GM18508 (cell line): ENCODE results near the gene ATXN7.
A peak's percentile ranks its signal among the peaks of the same experiment; 100 is the strongest.

Source experiments
- ATAC-seq: cut with Tn5 transposase; IDR thresholded peaks from one replicate; pipeline ENCODE4 v1.9.1; 2021; ENCODE audit warnings: moderate number of reproducible peaks; ENCODE audit not compliant: insufficient read depth, unreplicated experiment

The ATXN7 gene

DNA sequence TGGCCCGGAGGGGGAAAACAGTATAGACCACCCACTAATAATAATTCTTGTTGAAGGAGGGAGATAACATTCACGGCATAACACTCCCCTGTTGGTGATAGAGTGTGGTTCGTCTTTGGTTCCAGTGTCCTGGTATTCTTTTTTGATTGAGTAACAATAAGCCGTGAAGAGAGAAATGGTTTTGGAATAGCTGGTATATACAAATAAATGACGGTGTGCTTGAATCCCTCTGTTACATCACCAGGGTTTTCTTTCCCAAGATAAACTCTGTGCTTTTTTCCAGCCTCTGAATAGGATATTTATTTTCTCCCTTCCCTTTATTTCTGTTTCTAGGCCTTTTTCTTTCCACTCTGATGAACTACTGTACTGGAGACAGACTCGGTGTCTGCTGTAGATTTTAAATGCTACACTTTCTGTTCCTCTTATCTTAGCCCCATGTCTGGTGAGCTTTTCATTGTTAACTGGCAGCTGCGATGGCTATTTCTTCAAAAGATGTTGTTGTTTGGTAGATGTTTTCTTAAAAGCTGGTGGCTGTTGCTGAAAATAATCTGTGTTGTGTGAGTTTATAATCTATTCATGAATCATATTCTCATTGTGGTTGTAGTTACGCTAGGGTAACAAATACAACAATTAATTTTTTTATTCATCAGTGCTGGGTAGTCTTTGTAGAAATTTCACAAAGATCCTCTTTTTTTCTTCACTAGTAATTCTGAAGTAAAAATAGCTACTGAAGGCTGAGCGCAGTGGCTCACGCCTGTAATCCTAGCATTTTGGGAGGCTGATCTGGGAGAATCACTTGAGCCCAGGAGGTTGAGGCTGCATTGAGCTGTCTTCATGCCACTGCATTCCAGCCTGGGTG lies 64.0 kb downstream of the ATXN7 start:
- ATAC-seq = peak; percentile 71

DNA sequence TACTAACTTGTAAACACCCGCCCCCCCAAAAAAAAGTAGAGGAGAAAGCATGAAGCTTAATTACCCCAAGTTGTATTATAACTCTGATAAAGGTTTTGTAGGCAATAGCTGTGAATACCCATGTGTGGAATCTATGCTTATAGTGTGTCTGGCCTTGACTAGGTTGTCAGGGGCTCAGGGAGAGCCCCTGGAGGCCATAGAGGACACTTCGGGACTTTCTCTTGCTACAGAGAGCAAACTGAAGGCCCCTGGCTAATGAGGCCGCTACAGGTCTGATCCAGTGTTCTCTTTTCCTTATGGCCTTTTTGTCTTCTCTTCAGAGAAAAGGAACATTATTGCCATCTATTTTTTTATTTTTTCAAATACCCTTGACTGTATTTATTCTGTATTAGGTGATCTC lies 67.6 kb downstream of the ATXN7 start:
- no peak for ATAC-seq

- no peak for ATAC-seq
Observed at GRCh38 chr3:63932509-63933212, 69.0 kb downstream of the ATXN7 start.

- ATAC-seq = peak; percentile 48
Observed at GRCh38 chr3:63933459-63933858, 69.8 kb downstream of the ATXN7 start.

DNA sequence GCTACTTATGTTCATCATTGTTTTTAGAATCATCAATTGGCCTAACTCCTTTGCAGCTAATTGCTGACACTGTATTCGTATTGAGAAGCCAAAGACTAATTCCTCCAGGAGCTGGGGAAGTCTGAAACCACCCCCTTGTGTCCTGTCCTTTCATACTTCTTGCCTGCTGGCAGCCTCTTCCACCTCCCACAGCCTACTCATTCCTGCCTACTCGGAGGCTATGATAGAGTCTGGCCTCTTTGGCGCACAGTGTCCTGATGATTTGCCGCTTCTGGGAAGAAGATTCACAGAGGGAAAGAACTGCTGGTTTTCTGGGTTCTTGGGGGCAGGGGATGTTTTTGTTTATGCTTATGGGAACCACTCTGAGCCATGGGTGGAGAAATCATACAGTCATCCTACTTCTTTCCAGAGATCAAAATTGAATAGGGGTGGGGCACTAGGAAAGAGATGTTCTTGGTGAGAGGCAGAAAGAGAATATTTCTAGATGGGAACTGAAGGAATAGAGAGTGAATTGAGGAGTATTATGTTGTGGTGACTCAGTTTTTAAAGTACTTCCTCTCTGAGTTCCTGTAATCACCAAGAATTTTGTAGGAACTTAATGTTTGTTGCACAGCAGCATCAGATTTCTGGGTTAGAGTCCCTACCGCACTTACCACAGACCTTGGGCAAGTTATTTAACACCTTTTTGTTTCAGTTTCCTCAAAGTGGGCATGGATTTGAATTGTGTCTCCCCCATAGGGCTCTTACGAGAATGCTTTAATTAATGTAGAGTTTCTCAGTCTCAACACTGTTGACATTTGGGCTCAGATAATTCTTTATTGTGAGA lies 70.6 kb downstream of the ATXN7 start:
- ATAC-seq = peak; percentile 32

DNA sequence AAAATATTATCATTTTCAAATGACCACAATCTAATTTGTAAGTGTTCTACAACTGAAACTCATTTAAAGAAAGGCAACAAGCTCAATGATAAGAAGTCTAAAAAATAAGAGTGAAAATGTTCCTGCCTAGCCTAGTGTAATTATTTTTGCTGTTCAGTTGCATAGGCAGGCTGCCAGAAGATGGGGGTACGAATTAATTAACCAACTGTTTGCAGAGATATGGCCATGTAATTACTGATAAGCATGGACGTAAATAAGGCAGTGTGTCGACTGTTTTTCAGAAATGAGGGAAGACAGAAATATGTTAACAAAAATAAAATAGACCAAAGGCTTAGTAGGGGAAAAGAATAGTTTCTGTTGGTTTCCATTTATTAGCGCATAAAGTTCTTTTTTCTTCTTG lies 73.3 kb downstream of the ATXN7 start:
- no peak for ATAC-seq

DNA sequence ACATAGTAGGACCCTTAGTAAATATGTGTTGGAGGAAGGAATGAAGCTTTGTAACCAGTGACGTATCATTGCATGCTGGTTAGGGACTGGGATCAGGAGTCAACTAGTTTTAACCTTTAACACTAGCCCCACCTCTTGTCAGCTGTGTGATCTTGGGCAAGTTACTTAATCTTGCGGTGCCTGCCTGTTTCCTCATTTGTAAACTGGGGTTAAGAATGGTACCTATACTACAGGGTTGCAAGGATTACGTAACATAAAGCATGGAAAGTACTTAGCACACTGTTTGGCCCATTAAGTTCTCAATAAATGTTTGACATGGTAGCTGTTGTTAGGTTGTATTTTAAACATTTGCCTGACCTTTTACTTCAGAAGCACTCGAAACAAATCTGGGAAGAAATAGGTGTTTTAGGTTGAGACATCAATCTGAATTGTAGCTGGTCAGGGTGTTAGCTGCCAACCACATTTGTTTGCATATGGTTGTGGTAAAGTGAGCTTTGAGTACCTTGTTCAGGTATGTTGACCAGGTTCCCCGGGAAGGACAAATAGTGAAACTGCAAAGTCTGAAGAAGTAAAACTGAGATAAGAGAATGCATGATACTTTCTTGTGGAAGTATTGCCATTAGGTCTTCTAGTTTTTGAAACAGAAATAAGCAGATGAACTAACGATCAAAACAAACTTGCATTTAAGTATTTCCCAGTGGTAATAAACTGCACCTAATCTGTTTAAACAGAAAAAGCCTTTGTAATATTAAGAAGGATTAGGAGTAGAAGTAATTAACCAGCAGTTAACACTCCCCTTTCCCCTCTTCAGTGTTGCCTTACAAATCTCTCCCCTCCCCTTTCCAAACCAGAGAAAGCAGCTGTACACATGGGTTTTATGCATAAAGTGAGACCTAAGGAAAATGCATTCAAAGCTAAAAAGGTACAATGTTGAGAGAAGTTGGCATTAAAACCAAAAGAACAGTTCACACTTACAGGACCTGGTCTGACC lies 74.3 kb downstream of the ATXN7 start:
- ATAC-seq = peak; percentile 51

- ATAC-seq = no peak
Observed at GRCh38 chr3:63940389-63940757, 76.7 kb downstream of the ATXN7 start.

- ATAC-seq = no peak
Observed at GRCh38 chr3:63942528-63942927, 78.9 kb downstream of the ATXN7 start.

DNA sequence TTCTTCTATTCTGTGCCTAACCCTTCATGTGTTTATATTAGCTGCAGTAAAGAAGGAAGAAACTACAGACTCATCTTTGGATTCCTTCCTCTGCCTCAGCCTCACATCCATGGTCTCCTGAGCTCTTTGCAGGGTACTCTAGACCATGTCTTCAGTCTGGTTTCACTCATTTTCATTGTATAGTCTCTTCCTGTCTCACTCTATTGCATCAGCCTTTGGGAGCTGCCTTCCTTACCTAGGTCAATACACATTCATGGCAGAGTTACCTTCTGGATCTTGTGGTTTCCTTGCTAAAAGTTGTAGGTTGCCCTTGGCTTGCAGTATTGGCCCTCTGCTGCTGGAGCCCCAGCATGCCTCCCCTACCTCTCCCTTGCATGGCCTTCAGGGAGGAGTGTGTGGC lies 80.0 kb downstream of the ATXN7 start:
- no peak for ATAC-seq

DNA sequence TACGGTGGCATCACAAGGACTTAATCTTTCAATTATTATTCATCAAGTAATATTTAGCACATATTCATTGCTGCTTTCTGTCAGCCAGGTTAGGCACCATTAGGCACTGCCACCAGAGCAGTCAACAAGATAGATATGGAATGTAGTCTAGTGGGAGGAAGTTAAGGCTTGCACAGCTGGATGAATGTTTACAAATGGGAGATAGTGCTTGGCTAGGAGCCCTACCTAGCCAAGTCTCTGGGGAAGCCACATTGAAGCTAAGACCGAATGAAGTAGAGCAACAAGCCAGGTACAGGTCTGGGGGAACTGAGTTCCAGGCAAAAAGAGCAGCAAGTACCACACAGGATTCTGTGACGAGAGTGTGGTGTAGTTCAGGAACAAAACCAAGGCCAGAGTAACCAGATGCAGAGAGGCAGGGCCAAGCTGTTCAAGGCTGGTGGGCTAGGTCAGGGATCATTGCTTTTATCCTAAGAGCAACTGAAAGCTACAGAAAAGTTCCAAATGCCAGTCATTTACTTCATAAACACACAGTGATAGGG lies 82.0 kb downstream of the ATXN7 start:
- no peak for ATAC-seq

DNA sequence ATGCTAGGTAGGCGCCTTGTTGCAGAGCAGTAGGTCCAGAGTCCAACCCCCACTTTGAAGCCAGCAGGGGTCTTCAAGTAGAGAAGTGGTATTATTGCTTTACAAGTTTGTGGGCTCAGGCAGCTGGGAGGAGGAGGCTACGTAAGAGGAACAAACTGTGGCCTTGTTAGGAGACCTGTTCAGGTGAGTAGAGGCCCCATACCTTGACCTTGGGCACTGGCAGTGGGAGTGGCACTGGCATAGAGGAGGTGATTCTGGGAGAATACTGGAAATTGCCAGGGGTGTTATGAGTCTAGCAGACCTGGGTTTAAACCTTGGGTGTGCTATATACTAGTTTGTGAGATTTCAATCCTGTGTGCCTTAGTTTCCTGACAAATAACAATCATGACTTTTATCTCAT lies 83.1 kb downstream of the ATXN7 start:
- no peak for ATAC-seq

GRCh38 chr3:63947594-63947993 lies 83.9 kb downstream of the ATXN7 start:
- no peak for ATAC-seq

DNA sequence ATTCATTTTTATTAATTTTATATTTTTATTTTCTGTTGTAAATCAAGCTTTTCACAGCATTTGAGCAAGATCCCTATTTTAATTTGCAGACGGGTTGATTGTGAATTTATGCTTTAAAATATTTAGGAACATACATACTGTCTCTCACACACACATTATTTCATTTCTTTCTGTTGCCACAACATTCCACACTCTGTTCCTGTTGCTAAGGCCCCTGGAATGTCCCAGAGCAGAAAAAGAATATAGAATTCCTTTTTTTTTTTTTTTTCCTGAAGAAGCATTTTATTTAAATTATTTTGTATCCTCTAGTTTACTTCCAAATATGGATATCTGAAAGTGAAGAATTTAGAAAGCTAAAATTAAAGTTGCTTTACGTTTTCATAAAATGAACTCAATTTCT lies 85.3 kb downstream of the ATXN7 start:
- ATAC-seq = no peak

DNA sequence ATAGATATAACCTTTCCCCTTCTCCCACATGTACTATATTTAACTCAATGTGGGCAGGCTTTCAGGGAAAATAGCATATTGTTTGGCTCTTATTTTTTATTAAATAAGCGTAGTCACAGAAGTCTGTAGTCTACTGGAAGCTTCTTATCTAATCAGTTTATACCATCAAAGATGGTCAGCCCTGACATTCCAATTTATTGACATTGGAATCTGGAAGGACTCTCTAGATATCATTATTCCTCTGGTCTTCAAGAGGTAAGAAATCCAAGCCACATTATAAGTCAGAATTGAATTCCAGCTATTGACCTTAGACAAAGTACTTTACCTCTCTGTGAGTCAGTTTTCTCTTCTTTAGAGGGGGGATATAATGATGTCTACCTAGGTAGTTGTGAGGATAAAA lies 87.0 kb downstream of the ATXN7 start:
- ATAC-seq = no peak

DNA sequence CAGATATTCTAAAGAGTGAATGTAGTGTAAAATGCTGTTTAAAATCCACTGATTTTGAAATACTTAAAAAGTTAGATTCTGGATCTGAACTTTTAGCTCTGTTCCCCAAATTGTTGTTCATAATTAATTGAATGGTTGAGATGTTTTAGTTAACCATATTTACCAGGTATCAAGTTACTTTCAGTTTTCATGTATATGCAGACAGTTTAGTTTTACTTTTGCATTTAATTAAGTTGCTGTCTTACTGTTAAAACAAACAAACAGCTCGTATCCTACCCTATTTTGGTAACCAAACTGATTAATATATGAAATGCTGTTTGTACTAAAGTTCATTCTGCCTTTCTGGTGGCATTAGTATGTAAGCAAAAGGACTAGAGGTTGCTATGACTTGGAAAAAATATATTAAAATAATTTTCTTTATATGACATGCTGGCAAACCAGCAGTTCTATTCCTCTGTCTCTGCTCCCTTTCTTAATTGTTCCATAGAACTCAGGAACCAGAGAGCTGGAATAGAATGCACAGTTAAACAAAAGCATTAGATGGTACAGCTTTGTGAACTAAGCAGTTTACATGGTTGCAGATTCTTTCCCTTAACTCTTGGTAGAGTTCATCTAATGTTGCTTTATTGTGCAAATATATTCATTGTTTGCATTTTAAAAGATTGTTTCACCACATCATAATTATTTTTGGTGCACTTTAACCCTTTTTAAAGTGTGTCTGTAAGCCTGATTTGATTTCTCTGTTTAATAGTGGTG lies 88.0 kb downstream of the ATXN7 start:
- ATAC-seq = no peak

GRCh38 chr3:63952248-63952594 lies 88.6 kb downstream of the ATXN7 start:
- no peak for ATAC-seq

DNA sequence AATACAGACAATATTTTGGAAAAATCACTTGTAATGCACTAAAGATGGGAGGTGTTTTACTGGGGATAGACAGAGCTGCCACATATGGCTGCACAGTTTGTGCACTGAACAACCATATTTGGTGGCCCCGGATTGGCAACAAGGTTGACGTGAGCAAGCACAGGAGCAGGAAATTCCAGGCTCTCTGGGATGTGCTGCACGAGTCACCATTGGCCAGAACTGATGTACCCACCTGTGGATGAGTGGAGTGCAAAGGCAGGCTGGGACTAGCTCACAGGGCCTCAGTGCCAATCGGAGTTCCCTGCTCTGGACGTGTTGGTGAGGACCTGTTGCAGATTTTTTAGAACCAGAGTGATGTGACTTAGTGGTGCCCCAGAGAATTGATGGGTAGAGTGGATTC lies 90.5 kb downstream of the ATXN7 start:
- no peak for ATAC-seq

GRCh38 chr3:63955036-63955650 lies 91.5 kb downstream of the ATXN7 start:
- no peak for ATAC-seq
